ENCODE data around the gene FOCAD.

DNA sequence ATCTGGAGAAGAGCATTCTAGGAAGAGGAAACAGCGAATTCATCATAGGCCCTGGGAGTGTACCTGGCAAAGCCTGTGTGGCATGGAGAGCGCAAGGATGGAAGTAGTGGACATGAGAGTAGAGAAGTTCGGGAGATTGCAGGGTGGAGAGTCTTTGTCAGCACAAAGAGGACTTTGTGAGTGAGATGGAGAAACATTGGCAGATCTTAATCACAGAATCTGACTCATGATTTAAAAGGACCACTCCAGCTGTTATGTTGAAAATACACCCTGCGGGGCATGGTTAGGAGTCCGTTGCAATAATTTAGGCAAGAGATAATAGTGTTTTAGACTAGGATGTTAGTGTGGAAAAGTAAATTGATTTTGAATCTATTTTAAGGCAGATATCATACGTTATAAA is 230.5 kb downstream of the FOCAD start:
- TF ChIP-seq, protein P1, sequence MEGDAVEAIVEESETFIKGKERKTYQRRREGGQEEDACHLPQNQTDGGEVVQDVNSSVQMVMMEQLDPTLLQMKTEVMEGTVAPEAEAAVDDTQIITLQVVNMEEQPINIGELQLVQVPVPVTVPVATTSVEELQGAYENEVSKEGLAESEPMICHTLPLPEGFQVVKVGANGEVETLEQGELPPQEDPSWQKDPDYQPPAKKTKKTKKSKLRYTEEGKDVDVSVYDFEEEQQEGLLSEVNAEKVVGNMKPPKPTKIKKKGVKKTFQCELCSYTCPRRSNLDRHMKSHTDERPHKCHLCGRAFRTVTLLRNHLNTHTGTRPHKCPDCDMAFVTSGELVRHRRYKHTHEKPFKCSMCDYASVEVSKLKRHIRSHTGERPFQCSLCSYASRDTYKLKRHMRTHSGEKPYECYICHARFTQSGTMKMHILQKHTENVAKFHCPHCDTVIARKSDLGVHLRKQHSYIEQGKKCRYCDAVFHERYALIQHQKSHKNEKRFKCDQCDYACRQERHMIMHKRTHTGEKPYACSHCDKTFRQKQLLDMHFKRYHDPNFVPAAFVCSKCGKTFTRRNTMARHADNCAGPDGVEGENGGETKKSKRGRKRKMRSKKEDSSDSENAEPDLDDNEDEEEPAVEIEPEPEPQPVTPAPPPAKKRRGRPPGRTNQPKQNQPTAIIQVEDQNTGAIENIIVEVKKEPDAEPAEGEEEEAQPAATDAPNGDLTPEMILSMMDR (IDR thresholded peaks at IDR 0.05) = no peak
- no peak for TF ChIP-seq POLR2A (IDR thresholded peaks at IDR 0.05)
